ENCODE data around the gene MYH2. TPM values are rescaled to one million over a fixed set of nuclear protein-coding genes. Genes with fewer than 3 reads are reported as not detected.

The MYH2 gene
- total RNA-seq, 2 donors from 2014 or later: 0.18 to 0.23 TPM

DNA sequence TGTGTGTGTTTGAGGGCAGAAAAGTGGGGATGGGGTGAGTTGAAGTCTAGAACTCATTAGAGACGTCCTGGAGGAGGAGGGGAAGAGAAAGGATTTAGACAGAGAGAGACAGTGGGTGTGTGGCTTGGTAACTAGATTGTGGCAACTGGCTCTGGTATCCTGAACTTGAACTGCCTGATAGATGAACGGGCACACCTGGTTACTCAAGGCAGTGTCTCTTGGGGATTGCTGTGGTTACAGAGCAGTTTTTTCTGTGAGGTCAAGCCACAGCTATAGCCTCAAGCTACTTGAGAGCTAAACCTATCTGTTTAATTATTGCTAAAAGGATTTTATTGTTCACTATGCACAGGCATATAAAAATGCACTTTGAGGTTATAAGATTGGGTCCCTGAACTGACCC, 29.8 kb upstream of the MYH2 start:
- Histone ChIP-seq H3K27ac (no peak overlapping the region), H3K4me3 (no peak overlapping the region), H3K9me3 (no peaks in the 10 kb centered on the region), H3K36me3 (no peaks in the 10 kb centered on the region), H3K4me1 (replicated peaks) (no peaks in the 10 kb centered on the region), H3K27me3 (replicated peaks; ENCODE audit: insufficient read depth) (no peaks in the 10 kb centered on the region)
- intact Hi-C loops (cut with DNase I): no loop called here
- DNase-seq (ENCODE audit: low spot score): no peak
- no peak for TF ChIP-seq POLR2AphosphoS5 (IDR thresholded peaks at IDR 0.05)
- no peak for TF ChIP-seq POLR2A (IDR thresholded peaks at IDR 0.05)
- TF ChIP-seq, protein P1, sequence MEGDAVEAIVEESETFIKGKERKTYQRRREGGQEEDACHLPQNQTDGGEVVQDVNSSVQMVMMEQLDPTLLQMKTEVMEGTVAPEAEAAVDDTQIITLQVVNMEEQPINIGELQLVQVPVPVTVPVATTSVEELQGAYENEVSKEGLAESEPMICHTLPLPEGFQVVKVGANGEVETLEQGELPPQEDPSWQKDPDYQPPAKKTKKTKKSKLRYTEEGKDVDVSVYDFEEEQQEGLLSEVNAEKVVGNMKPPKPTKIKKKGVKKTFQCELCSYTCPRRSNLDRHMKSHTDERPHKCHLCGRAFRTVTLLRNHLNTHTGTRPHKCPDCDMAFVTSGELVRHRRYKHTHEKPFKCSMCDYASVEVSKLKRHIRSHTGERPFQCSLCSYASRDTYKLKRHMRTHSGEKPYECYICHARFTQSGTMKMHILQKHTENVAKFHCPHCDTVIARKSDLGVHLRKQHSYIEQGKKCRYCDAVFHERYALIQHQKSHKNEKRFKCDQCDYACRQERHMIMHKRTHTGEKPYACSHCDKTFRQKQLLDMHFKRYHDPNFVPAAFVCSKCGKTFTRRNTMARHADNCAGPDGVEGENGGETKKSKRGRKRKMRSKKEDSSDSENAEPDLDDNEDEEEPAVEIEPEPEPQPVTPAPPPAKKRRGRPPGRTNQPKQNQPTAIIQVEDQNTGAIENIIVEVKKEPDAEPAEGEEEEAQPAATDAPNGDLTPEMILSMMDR (IDR thresholded peaks at IDR 0.05): no peak
- 21% methylated on average over 2 of the region's 2 CpGs for WGBS

DNA sequence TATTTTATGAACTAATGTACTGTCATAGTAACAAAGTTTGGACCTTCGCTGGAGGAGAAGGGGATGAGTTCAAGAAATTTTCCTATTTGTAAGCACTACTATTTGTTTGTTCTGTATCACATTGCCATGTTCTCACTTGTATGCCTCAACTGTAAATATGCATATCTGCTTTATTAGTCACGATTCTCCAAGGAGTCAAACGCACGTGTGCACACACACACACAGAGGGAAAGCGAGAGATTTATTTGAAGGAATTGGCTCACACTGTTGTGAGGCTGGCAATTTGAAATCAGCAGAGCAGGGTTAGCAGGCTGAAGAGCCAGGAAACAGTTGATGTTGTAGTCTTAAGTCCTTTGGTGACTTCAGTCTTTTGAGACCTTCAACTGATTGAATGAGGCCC, 24.9 kb upstream of the MYH2 start:
- TF ChIP-seq POLR2A (IDR thresholded peaks at IDR 0.05) (no peak), POLR2AphosphoS5 (IDR thresholded peaks at IDR 0.05) (no peak)
- TF ChIP-seq, protein P1 (IDR thresholded peaks at IDR 0.05): no peak
- no peaks in the 10 kb centered on the region for H3K36me3 ChIP-seq
- no peaks in the 10 kb centered on the region for H3K9me3 ChIP-seq
- H3K4me1 ChIP-seq (replicated peaks): no peaks in the 10 kb centered on the region
- 61% methylated on average over 5 of the region's 5 CpGs for WGBS
- H3K27me3 ChIP-seq (replicated peaks; ENCODE audit: insufficient read depth): no peaks in the 10 kb centered on the region
- intact Hi-C loops (cut with DNase I): no loop called here
- H3K4me3 ChIP-seq: no peak overlapping the region
- H3K27ac ChIP-seq: no peak overlapping the region
- no peak for DNase-seq (ENCODE audit: low spot score)

DNA sequence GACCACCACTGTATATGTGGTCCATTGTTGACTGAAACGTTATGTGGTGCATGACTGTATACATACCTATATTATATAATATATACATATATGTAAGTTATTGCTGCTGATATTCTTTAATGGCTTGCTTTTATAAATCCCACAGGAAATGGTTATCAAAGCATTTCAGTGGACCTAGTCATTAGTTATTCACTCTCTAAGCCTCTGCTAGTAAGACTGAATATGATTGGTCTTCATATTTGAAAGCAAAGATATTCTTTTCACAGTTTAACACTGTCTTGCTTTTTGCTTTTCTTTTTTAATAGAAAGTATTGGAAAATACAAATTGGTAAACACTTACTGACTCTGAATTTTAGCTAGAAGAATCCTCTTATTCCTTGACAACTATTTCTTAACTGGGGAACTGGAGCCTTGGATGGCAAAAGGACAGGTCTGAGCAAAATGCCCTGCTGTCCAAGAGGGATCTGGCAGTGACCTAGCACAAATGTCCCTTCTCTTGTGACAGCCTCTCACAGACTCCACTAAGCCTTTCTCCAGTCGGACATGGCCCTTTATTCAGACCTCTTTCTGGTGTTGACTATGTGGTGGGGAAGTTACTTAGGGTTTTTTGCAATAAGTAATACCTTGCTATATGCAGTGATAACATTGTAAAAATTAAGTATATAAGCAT, 14.7 kb upstream of the MYH2 start:
- no peak overlapping the region for H3K4me3 ChIP-seq
- no peak for DNase-seq (ENCODE audit: low spot score)
- H3K36me3 ChIP-seq: no peaks in the 10 kb centered on the region
- no peaks in the 10 kb centered on the region for H3K9me3 ChIP-seq
- H3K27me3 ChIP-seq (replicated peaks; ENCODE audit: insufficient read depth): no peaks in the 10 kb centered on the region
- no peaks in the 10 kb centered on the region for H3K4me1 ChIP-seq (replicated peaks)
- TF ChIP-seq POLR2AphosphoS5 (IDR thresholded peaks at IDR 0.05) (no peak), POLR2A (IDR thresholded peaks at IDR 0.05) (no peak)
- TF ChIP-seq, protein P1 (IDR thresholded peaks at IDR 0.05): no peak
- WGBS: 75% methylated on average over 2 of the region's 2 CpGs
- no peak overlapping the region for H3K27ac ChIP-seq
- intact Hi-C loops (cut with DNase I): no loop called here

DNA sequence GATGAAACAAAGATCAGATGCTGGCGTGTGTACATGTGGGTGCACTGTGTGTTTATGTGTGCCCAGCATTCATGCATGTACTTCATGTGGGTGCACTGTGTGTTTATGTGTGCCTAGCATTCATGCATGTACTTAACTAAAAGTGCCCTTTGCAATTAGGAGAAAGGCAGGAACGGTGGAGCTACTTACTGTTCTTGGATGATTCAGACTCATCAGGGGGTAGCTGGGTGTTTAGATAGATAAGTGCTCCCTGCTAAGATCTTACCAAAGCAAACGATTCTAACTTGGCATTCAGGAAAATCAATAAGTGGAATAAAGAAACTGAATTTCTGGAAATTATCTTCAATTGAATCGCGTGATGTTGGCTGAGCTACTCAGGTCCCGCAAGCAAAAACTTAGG, 8.6 kb upstream of the MYH2 start:
- Histone ChIP-seq H3K36me3 (no peaks in the 10 kb centered on the region), H3K4me3 (no peak overlapping the region), H3K27me3 (replicated peaks; ENCODE audit: insufficient read depth) (no peaks in the 10 kb centered on the region), H3K9me3 (no peaks in the 10 kb centered on the region), H3K4me1 (replicated peaks) (no peaks in the 10 kb centered on the region), H3K27ac (no peak overlapping the region)
- TF ChIP-seq POLR2A (IDR thresholded peaks at IDR 0.05) (no peak), POLR2AphosphoS5 (IDR thresholded peaks at IDR 0.05) (no peak)
- TF ChIP-seq, protein P1 (IDR thresholded peaks at IDR 0.05): no peak
- no peak for DNase-seq (ENCODE audit: low spot score)
- intact Hi-C loops (cut with DNase I): no loop called here
- WGBS: 86% methylated on average over 6 of the region's 6 CpGs

DNA sequence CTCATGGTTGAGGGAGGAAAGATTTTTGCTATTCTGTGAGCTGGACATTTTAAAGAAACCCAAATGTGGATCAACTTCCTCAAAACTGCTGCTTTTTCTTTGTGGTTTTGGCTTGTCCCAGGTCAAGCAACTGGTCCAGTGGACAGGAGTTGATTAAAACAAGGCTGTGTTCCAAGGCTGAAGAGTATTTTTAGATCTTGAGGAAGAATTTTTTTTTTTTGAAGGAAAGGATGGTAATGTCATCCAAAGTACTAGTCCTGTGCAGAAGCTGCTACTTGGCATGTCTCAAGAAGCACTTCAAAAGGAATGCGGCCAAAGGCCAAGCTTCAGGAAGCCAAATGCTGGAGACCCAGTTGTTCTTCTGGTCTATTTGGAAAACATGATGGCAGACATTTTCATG, 8.0 kb upstream of the MYH2 start:
- Histone ChIP-seq H3K4me1 (replicated peaks) (no peaks in the 10 kb centered on the region), H3K27ac (no peak overlapping the region), H3K27me3 (replicated peaks; ENCODE audit: insufficient read depth) (no peaks in the 10 kb centered on the region), H3K4me3 (no peak overlapping the region), H3K36me3 (no peaks in the 10 kb centered on the region), H3K9me3 (no peaks in the 10 kb centered on the region)
- TF ChIP-seq POLR2A (IDR thresholded peaks at IDR 0.05): no peak
- TF ChIP-seq POLR2AphosphoS5 (IDR thresholded peaks at IDR 0.05): no peak
- TF ChIP-seq, protein P1 (IDR thresholded peaks at IDR 0.05): no peak
- DNase-seq (ENCODE audit: low spot score): no peak
- intact Hi-C loops (cut with DNase I): no loop called here
- 81% methylated on average over 1 of the region's 1 CpG for WGBS
